ENCODE measurements around the gene DNAH17. TPM values are rescaled to one million over a fixed set of nuclear protein-coding genes. Genes with fewer than 3 reads are reported as not detected.

DNAH17 gene
- polyA plus RNA-seq, 1 of the 3 experiments (the other 2 are of a cell fraction) = not detected

DNA sequence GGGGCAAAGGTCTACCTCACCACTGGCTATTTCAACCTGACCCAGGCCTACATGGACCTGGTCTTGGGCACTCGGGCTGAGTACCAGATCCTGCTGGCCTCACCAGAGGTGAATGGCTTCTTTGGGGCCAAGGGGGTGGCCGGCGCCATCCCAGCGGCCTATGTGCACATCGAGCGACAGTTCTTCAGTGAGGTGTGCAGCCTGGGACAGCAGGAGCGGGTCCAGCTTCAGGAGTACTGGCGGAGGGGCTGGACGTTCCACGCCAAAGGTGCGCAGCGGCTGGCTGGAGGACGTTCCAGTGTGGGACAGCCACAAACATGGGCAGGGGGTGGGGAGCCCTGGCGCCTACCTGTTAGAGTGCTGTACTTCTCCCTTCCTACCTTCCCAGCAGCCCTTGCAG lies 173.4 kb downstream of the DNAH17 start:
- no peak for DNase-seq
- no peaks in the 10 kb centered on the region for H3K9me3 ChIP-seq
- H3K9me2 ChIP-seq = no peaks in the 10 kb centered on the region
- H2AFZ ChIP-seq (ENCODE audit: low read depth) = no peak overlapping the region
- CTCF ChIA-PET = interaction anchor here (1.1 to 3.0 kb wide), 2 partner anchors 13 to 18 kb away, joined by 4 to 22 read pairs; no protein-coding TSS in a partner anchor
- no peak overlapping the region for H3K4me2 ChIP-seq
- POLR2A ChIA-PET = interaction anchor here (0.5 to 1.4 kb wide), 2 partner anchors 13 to 19 kb away, joined by 3 to 4 read pairs; no protein-coding TSS in a partner anchor
- H3K79me2 ChIP-seq (ENCODE audit: insufficient read depth) = peaks cover 57% of the 10 kb centered on the region
- H3K27me3 ChIP-seq (ENCODE audit: insufficient read depth) = no peaks in the 10 kb centered on the region
- H3K36me3 ChIP-seq (replicated peaks in 1 of 2; ENCODE audit: control insufficient read depth in 1 of 2, insufficient read depth in 2 of 2, low read length in 1 of 2) = peaks cover 41 to 67% of the 10 kb centered on the region in 2 experiments
- no peaks in the 10 kb centered on the region for H3F3A ChIP-seq (replicated peaks; ENCODE audit: insufficient read depth)
- WGBS (ENCODE audit: low lambda C conversion rate) = 99% methylated on average over 9 of the region's 14 CpGs
- no peak overlapping the region for H3K27ac ChIP-seq (ENCODE audit: low read depth in 2 of 2, low read length in 1 of 2)
- H4K20me1 ChIP-seq (ENCODE audit: insufficient read depth) = peaks cover 32% of the 10 kb centered on the region
- H3K4me1 ChIP-seq (ENCODE audit: control insufficient read depth in 1 of 2, insufficient read depth in 2 of 2, low read depth in 1 of 2, low read length in 1 of 2) = peaks cover 0 to 6% of the 10 kb centered on the region in 2 experiments; a peak in 1 of 4 replicates
- no peak overlapping the region for H3K4me3 ChIP-seq (ENCODE audit: low read depth in 2 of 2, low read length in 1 of 2)
- no peak for TF ChIP-seq RFX5 (IDR thresholded peaks at IDR 0.05; ENCODE audit: low read length)
- no peak for TF ChIP-seq MXI1 (IDR thresholded peaks at IDR 0.05; ENCODE audit: low read depth, low read length)
- H3K9ac ChIP-seq = no peak overlapping the region

DNA sequence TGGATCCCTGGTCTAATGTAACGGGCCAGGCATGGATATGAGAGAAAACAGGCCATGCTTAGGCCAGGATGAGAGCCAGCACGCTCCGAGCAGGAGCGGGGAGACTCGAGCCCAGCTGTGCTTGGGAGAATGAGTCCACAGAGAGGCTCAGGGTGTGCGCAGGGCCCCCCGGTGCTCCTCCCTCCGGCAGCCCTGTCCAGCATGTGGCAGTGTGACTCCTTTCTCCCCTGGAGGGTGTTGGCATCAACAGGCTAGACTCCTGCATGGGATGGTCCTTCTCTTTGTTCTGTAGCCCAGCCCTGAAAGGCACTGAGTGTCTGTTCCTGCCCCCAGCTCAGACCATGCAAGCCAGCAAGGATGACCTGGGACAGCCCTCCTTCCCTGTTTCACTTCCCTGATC lies 175.3 kb downstream of the DNAH17 start:
- Histone ChIP-seq H2AFZ (ENCODE audit: low read depth) (no peak overlapping the region), H3K9me2 (no peaks in the 10 kb centered on the region), H3K79me2 (ENCODE audit: insufficient read depth) (peaks cover 57% of the 10 kb centered on the region; the same call in 1 of the 2 replicates), H4K20me1 (ENCODE audit: insufficient read depth) (peaks cover 26% of the 10 kb centered on the region), H3K9me3 (no peaks in the 10 kb centered on the region), H3K27me3 (ENCODE audit: insufficient read depth) (no peaks in the 10 kb centered on the region), H3K36me3 (replicated peaks in 1 of 2; ENCODE audit: control insufficient read depth in 1 of 2, insufficient read depth in 2 of 2, low read length in 1 of 2) (peaks cover 53 to 77% of the 10 kb centered on the region in 2 experiments), H3K9ac (no peak overlapping the region), H3K4me1 (ENCODE audit: control insufficient read depth in 1 of 2, insufficient read depth in 2 of 2, low read depth in 1 of 2, low read length in 1 of 2) (no peaks in the 10 kb centered on the region), H3K4me2 (no peak overlapping the region), H3F3A (replicated peaks; ENCODE audit: insufficient read depth) (no peaks in the 10 kb centered on the region), H3K27ac (ENCODE audit: low read depth in 2 of 2, low read length in 1 of 2) (no peak overlapping the region), H3K4me3 (ENCODE audit: low read depth in 2 of 2, low read length in 1 of 2) (no peak overlapping the region)
- 70% methylated on average over 7 of the region's 8 CpGs for WGBS (ENCODE audit: low lambda C conversion rate)
- POLR2A ChIA-PET = no interaction called here
- TF ChIP-seq, protein P1, sequence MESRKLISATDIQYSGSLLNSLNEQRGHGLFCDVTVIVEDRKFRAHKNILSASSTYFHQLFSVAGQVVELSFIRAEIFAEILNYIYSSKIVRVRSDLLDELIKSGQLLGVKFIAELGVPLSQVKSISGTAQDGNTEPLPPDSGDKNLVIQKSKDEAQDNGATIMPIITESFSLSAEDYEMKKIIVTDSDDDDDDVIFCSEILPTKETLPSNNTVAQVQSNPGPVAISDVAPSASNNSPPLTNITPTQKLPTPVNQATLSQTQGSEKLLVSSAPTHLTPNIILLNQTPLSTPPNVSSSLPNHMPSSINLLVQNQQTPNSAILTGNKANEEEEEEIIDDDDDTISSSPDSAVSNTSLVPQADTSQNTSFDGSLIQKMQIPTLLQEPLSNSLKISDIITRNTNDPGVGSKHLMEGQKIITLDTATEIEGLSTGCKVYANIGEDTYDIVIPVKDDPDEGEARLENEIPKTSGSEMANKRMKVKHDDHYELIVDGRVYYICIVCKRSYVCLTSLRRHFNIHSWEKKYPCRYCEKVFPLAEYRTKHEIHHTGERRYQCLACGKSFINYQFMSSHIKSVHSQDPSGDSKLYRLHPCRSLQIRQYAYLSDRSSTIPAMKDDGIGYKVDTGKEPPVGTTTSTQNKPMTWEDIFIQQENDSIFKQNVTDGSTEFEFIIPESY (IDR thresholded peaks at IDR 0.05; ENCODE audit: borderline replicate concordance, low read depth) = no peak
- TF ChIP-seq FOXJ3 (CRISPR knock-in tag; IDR thresholded peaks at IDR 0.05) (no peak), MEF2A (IDR thresholded peaks at IDR 0.05; ENCODE audit: borderline replicate concordance, low read depth) (no peak), RAD21 (IDR thresholded peaks at IDR 0.05; ENCODE audit: low read length) (no peak), TAF1 (IDR thresholded peaks at IDR 0.05; ENCODE audit: borderline replicate concordance, low read depth, low read length) (no peak), EP300 (IDR thresholded peaks at IDR 0.05; ENCODE audit: borderline replicate concordance in 1 of 2, low read depth in 1 of 2, low read length in 1 of 2) (no peak), EZH2phosphoT487 (IDR thresholded peaks at IDR 0.05; ENCODE audit: borderline replicate concordance, low read depth) (no peak), JUND (IDR thresholded peaks at IDR 0.05) (no peak), IRF3 (IDR thresholded peaks at IDR 0.05; ENCODE audit: low read depth, low read length) (no peak)
- DNase-seq = no peak
- CTCF ChIA-PET = interaction anchor here (1.1 to 3.0 kb wide), 5 partner anchors 10 to 151 kb away, joined by 3 to 22 read pairs (median 5); no protein-coding TSS in a partner anchor

All from SK-N-SH (cell line).